GM12878 (cell line): ENCODE data around the gene KLF9. TPM values are rescaled to one million over a fixed set of nuclear protein-coding genes. Genes with fewer than 3 reads are reported as not detected.
A peak's percentile ranks its signal among the peaks of the same experiment; 100 is the strongest.

Source experiments
- CHD1 ChIP-seq: IDR thresholded peaks from 2 replicates; pipeline ENCODE4 v1.6.1; 2012; ENCODE audit warnings: low read depth, low read length, improper control_type of control experiment
- E4F1 ChIP-seq: fragments of 450-650 bp; IDR thresholded peaks from 2 replicates; pipeline ENCODE4 v1.6.1; 2018; ENCODE audit warnings: borderline replicate concordance, mild to moderate bottlenecking; ENCODE audit not compliant: partially characterized antibody
- FOXK2 ChIP-seq: fragments of 450-650 bp; IDR thresholded peaks from 2 replicates; pipeline ENCODE4 v1.6.1; 2017; ENCODE audit warnings: mild to moderate bottlenecking, moderate library complexity
- GATAD2B ChIP-seq: fragments of 450-650 bp; conservative IDR thresholded peaks from 2 replicates; pipeline ENCODE4 v1.6.1; 2017; ENCODE audit warnings: low read depth, mild to moderate bottlenecking, moderate library complexity
- HDAC6 ChIP-seq: fragments of 200-600 bp; sonication (generic); IDR thresholded peaks from one replicate; pipeline ENCODE4 v1.8.0; 2017; ENCODE audit warnings: antibody characterized with exemption; ENCODE audit not compliant: unreplicated experiment
- MEF2B ChIP-seq: fragments of 450-650 bp; IDR thresholded peaks from 2 replicates; pipeline ENCODE4 v1.6.1; 2018; ENCODE audit warnings: mild to moderate bottlenecking, moderate library complexity; ENCODE audit not compliant: partially characterized antibody, poor library complexity, severe bottlenecking
- MTA3 ChIP-seq: IDR thresholded peaks from 2 replicates; pipeline ENCODE4 v1.6.1; 2012; ENCODE audit warnings: low read length, inconsistent platforms, borderline replicate concordance
- MXI1 ChIP-seq: fragments of 150-350 bp; IDR thresholded peaks from 2 replicates; pipeline ENCODE4 v1.6.1; 2011; ENCODE audit warnings: low read depth, mild to moderate bottlenecking, inconsistent platforms, low read length, improper control_type of control experiment
- MYB ChIP-seq: fragments of 150-350 bp; IDR thresholded peaks from 2 replicates; pipeline ENCODE4 v1.6.1; 2014; ENCODE audit warnings: mild to moderate bottlenecking, low read depth, low read length, borderline replicate concordance
- NFYA ChIP-seq: IDR thresholded peaks from 2 replicates; pipeline ENCODE4 v1.6.1; 2011; ENCODE audit warnings: low read depth, mild to moderate bottlenecking, low read length, improper control_type of control experiment, borderline replicate concordance
- POLR2A ChIP-seq: IDR thresholded peaks from 2 replicates; pipeline ENCODE4 v1.6.1; 2011; ENCODE audit warnings: low read depth, mild to moderate bottlenecking, low read length
- RUNX3 ChIP-seq: IDR thresholded peaks from 2 replicates; pipeline ENCODE4 v1.6.1; 2012; ENCODE audit warnings: low read length, inconsistent platforms
- TAF1 ChIP-seq: IDR thresholded peaks from 2 replicates; pipeline ENCODE4 v1.6.1; 2011; ENCODE audit warnings: mild to moderate bottlenecking, low read depth, low read length, borderline replicate concordance
- TBL1XR1 ChIP-seq: IDR thresholded peaks from 2 replicates; pipeline ENCODE4 v1.6.1; 2012; ENCODE audit warnings: low read depth, low read length, improper control_type of control experiment
- ZNF622 ChIP-seq: fragments of 450-650 bp; IDR thresholded peaks from 2 replicates; pipeline ENCODE4 v1.6.1; 2017; ENCODE audit warnings: mild to moderate bottlenecking, inconsistent platforms
- ZZZ3 ChIP-seq: IDR thresholded peaks from 2 replicates; pipeline ENCODE4 v1.6.1; 2011; ENCODE audit warnings: low read depth; ENCODE audit not compliant: control insufficient read depth, insufficient read length
- polyA plus RNA-seq, 11 experiments: library from polyadenylated mRNA; depleted of rRNA in 4 of 11; unstranded in 6 of 11; stranded (reverse) in 5 of 11; fragments of >200 nt; fragmentation: Nextera tagmentation in 4 of 11; fragmentation: Illumina TruSeq in 1 of 11; extraction: Ambion mirVana in 4 of 11; extraction: Trizol in 1 of 11; gene quantifications; 1 replicate in 1 of 11; 2 replicates in 10 of 11; pipeline versions ENCODE4 v1.2.1 to v1.2.3, GENCODE V29; 2011 to 2016; ENCODE audit warnings: inconsistent platforms in 2 of 11, missing spikeins in 2 of 11, low read depth in 1 of 11
- total RNA-seq, 4 experiments: library from RNA; depleted of rRNA in 3 of 4; stranded (reverse); fragments of >200 nt in 3 of 4; fragmentation: Illumina TruSeq in 1 of 4; extraction: Trizol in 1 of 4; gene quantifications; 2 replicates each; pipeline versions ENCODE4 v1.2.1 to v1.2.3, GENCODE V29; 2013 to 2021
- TF ChIP-seq, protein P1 (sequence below): IDR thresholded peaks from 2 replicates; pipeline ENCODE4 v1.6.1; 2011; ENCODE audit warnings: low read depth, low read length, improper control_type of control experiment, borderline replicate concordance
- TF ChIP-seq, protein P2 (sequence below): fragments of 450-650 bp; IDR thresholded peaks from 2 replicates; pipeline ENCODE4 v1.6.1; 2017; ENCODE audit warnings: mild to moderate bottlenecking, moderate library complexity
- TF ChIP-seq, protein P3 (sequence below): fragments of 450-650 bp; IDR thresholded peaks from 2 replicates; pipeline ENCODE4 v1.6.1; 2017; ENCODE audit warnings: antibody characterized with exemption, mild to moderate bottlenecking, moderate library complexity

KLF9 gene
- total and polyA plus RNA-seq, 10 of the 15 experiments (the other 5 are each of a cell fraction or from before 2014, with no cell fraction given): 0.09 to 0.96 (median 0.83) TPM

DNA sequence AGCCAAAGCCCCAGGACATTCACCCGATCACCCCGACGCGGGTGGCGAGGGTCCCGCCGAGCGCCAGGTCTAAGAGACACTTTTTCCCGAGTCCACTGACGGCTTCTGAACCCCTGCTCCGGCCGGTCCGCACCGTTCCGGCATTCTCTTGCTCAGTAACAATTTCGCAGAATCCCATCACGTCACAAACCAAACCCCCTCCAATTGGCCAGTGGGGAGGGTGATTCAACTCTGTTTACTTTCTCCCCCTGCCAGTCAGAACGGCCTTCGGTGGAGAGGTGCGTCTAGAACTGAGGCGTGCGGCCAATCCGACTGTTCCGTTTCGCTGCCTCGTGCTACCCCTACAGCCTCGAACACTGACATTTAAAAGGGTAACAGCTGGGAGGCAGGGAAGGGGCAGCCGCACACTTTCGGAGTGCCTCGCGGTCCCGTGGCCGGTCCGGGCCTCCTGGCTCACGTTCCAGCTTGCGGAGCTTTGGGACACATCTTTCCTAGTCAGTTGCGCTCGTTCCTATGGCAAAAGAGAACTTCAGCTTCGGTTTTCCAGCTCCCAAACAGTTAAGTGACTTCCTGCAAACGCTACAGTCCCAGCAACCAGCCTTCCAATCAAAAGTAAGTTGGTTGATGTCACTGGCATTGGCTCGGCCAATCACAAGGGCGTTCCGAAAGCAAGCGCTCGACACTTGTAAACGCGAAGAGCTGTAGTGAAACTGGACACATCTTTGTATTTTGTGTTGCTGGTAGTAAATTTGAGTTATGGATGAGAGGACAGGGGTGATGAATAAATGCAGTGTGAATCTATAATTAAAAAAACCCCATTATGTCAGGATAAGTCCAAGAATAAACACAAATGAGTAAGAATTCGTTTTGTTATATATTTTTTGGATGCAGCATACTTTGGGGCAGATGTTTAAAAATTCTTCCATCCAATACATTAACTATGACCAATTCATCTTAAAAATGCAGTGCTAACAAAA lies at the start of gene KLF9 (continued):
- TF ChIP-seq TBL1XR1 (no peak), GATAD2B (0 out of 2 replicates have a peak, but pooled peaks have one; percentile 2), CHD1 (no peak), MYB (no peak), ZZZ3 (no peak), MEF2B (peak; percentile 45), HDAC6 (no peak), POLR2A (peak; percentile 57; the same call in 1 of the 2 replicates), TAF1 (no peak; the same call in 1 of the 2 replicates), MXI1 (peak; percentile 40), RUNX3 (peak; percentile 39; the same call in 1 of the 2 replicates), E4F1 (peak; percentile 23), FOXK2 (peak; percentile 81; the same call in 1 of the 2 replicates), NFYA (peak; percentile 66), ZNF622 (no peak), MTA3 (no peak)
- TF ChIP-seq, protein P1, sequence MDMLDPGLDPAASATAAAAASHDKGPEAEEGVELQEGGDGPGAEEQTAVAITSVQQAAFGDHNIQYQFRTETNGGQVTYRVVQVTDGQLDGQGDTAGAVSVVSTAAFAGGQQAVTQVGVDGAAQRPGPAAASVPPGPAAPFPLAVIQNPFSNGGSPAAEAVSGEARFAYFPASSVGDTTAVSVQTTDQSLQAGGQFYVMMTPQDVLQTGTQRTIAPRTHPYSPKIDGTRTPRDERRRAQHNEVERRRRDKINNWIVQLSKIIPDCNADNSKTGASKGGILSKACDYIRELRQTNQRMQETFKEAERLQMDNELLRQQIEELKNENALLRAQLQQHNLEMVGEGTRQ: no peak
- TF ChIP-seq, protein P2, sequence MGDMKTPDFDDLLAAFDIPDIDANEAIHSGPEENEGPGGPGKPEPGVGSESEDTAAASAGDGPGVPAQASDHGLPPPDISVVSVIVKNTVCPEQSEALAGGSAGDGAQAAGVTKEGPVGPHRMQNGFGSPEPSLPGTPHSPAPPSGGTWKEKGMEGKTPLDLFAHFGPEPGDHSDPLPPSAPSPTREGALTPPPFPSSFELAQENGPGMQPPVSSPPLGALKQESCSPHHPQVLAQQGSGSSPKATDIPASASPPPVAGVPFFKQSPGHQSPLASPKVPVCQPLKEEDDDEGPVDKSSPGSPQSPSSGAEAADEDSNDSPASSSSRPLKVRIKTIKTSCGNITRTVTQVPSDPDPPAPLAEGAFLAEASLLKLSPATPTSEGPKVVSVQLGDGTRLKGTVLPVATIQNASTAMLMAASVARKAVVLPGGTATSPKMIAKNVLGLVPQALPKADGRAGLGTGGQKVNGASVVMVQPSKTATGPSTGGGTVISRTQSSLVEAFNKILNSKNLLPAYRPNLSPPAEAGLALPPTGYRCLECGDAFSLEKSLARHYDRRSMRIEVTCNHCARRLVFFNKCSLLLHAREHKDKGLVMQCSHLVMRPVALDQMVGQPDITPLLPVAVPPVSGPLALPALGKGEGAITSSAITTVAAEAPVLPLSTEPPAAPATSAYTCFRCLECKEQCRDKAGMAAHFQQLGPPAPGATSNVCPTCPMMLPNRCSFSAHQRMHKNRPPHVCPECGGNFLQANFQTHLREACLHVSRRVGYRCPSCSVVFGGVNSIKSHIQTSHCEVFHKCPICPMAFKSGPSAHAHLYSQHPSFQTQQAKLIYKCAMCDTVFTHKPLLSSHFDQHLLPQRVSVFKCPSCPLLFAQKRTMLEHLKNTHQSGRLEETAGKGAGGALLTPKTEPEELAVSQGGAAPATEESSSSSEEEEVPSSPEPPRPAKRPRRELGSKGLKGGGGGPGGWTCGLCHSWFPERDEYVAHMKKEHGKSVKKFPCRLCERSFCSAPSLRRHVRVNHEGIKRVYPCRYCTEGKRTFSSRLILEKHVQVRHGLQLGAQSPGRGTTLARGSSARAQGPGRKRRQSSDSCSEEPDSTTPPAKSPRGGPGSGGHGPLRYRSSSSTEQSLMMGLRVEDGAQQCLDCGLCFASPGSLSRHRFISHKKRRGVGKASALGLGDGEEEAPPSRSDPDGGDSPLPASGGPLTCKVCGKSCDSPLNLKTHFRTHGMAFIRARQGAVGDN: peak; percentile 86
- TF ChIP-seq, protein P3, sequence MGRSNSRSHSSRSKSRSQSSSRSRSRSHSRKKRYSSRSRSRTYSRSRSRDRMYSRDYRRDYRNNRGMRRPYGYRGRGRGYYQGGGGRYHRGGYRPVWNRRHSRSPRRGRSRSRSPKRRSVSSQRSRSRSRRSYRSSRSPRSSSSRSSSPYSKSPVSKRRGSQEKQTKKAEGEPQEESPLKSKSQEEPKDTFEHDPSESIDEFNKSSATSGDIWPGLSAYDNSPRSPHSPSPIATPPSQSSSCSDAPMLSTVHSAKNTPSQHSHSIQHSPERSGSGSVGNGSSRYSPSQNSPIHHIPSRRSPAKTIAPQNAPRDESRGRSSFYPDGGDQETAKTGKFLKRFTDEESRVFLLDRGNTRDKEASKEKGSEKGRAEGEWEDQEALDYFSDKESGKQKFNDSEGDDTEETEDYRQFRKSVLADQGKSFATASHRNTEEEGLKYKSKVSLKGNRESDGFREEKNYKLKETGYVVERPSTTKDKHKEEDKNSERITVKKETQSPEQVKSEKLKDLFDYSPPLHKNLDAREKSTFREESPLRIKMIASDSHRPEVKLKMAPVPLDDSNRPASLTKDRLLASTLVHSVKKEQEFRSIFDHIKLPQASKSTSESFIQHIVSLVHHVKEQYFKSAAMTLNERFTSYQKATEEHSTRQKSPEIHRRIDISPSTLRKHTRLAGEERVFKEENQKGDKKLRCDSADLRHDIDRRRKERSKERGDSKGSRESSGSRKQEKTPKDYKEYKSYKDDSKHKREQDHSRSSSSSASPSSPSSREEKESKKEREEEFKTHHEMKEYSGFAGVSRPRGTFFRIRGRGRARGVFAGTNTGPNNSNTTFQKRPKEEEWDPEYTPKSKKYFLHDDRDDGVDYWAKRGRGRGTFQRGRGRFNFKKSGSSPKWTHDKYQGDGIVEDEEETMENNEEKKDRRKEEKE: no peak
